Rectal smooth muscle tissue (tissue), 1 donor: Measurements from ENCODE around the gene OVOL2.
"Not testable (repeated sequence)": the region's sequence is repeated elsewhere in the genome, so short reads cannot be mapped to it uniquely, and the experiment has no call there.

Experiments used
- H3K27ac ChIP-seq: one replicate; pipeline ENCODE4 v1.7.0; 2013; ENCODE audit warnings: low read depth, low read length, inconsistent platforms
- H3K27me3 ChIP-seq: one replicate; pipeline ENCODE4 v1.7.0; 2013; ENCODE audit warnings: low read length; ENCODE audit not compliant: control insufficient read depth, insufficient read depth
- H3K36me3 ChIP-seq: one replicate; pipeline ENCODE4 v1.7.0; 2013; ENCODE audit warnings: low read length; ENCODE audit not compliant: control insufficient read depth, insufficient read depth
- H3K4me1 ChIP-seq: one replicate; pipeline ENCODE4 v1.7.0; 2013; ENCODE audit warnings: low read length; ENCODE audit not compliant: control insufficient read depth, insufficient read depth
- H3K4me3 ChIP-seq: one replicate; pipeline ENCODE4 v1.7.0; 2013; ENCODE audit warnings: low read length
- H3K9ac ChIP-seq: one replicate; pipeline ENCODE4 v1.7.0; 2013; ENCODE audit warnings: low read length

OVOL2 gene

DNA sequence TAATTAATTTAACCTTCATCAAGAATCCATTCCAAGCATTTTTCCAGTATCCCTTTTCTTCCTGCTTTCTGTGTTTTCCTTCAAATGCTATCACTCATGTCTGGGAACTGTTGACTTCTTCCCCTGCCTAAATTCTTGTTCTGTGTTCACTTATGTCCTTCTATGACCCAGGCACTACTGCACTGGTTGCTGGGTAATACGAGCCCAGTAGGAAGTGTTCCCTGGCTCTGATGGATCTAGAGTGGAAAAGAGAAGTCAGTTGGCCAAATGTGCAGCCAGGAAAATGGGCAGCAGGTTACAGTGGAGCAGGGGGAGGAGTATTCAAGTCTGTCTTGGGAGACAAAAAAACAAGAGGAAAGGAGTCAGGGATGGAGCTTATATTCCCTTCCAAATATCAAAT is 7.1 kb downstream of the OVOL2 start:
- Histone ChIP-seq H3K9ac (no peak overlapping the region), H3K4me3 (no peak overlapping the region), H3K36me3 (no peaks in the 10 kb centered on the region), H3K27me3 (peaks cover 7% of the 10 kb centered on the region), H3K4me1 (no peaks in the 10 kb centered on the region), H3K27ac (no peak overlapping the region)

DNA sequence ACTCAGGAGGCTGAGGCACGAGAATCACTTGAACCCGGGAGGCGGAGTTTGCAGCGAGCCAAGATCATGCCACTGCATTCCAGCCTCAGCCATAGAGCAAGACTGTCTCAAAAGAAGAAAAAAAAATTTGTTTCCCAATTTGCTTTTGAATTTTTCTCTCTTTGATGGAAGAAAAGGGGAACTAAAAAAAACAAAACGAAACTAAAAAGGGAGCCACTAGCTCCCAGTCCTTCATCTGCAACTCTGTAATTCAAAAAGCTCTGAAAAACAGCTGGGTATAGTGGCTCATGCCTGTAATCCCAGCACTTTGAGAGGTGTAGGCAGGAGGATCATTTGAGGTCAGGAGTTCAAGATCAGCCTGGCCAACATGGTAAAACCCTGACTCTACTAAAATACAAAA is 9.5 kb downstream of the OVOL2 start:
- Histone ChIP-seq H3K36me3 (no peaks in the 10 kb centered on the region), H3K4me1 (no peaks in the 10 kb centered on the region), H3K27me3 (no peaks in the 10 kb centered on the region), H3K4me3 (no peak overlapping the region), H3K9ac (no peak overlapping the region), H3K27ac (no peak overlapping the region)

- Histone ChIP-seq H3K9ac (no peak overlapping the region), H3K27me3 (no peaks in the 10 kb centered on the region), H3K4me3 (no peak overlapping the region), H3K36me3 (no peaks in the 10 kb centered on the region), H3K4me1 (no peaks in the 10 kb centered on the region), H3K27ac (no peak overlapping the region)
These were observed 11.2 kb downstream of the OVOL2 start for GRCh38 chr20:18046535-18046934.

- Histone ChIP-seq H3K36me3 (peaks cover 2% of the 10 kb centered on the region), H3K4me3 (no peak overlapping the region), H3K4me1 (no peaks in the 10 kb centered on the region), H3K27ac (no peak overlapping the region), H3K9ac (no peak overlapping the region), H3K27me3 (no peaks in the 10 kb centered on the region)
These were observed 15.5 kb downstream of the OVOL2 start for GRCh38 chr20:18042229-18042628.

- no peaks in the 10 kb centered on the region for H3K4me1 ChIP-seq
- peaks cover 2% of the 10 kb centered on the region for H3K36me3 ChIP-seq
- no peak overlapping the region for H3K4me3 ChIP-seq
- H3K27ac ChIP-seq: no peak overlapping the region
- H3K9ac ChIP-seq: no peak overlapping the region
- H3K27me3 ChIP-seq: no peaks in the 10 kb centered on the region
These were observed 16.3 kb downstream of the OVOL2 start for GRCh38 chr20:18041462-18041861.

GRCh38 chr20:18039063-18039462 is 18.7 kb downstream of the OVOL2 start:
- Histone ChIP-seq H3K4me3 (no peak overlapping the region), H3K27me3 (no peaks in the 10 kb centered on the region), H3K27ac (no peak overlapping the region), H3K4me1 (no peaks in the 10 kb centered on the region), H3K36me3 (peaks cover 2% of the 10 kb centered on the region), H3K9ac (no peak overlapping the region)

GRCh38 chr20:18034039-18034438 is 23.7 kb downstream of the OVOL2 start:
- Histone ChIP-seq H3K4me3 (no peak overlapping the region), H3K36me3 (peaks cover 2% of the 10 kb centered on the region), H3K4me1 (no peaks in the 10 kb centered on the region), H3K9ac (no peak overlapping the region), H3K27ac (no peak overlapping the region), H3K27me3 (no peaks in the 10 kb centered on the region)

- H3K9ac ChIP-seq: no peak overlapping the region
These were observed 24.5 kb downstream of the OVOL2 start for GRCh38 chr20:18032977-18033892.

GRCh38 chr20:18031888-18032509 is 25.7 kb downstream of the OVOL2 start:
- Histone ChIP-seq H3K27me3 (no peaks in the 10 kb centered on the region), H3K9ac (no peak overlapping the region), H3K4me3 (no peak overlapping the region), H3K36me3 (no peaks in the 10 kb centered on the region), H3K27ac (no peak overlapping the region), H3K4me1 (no peaks in the 10 kb centered on the region)

More at GRCh38 chr20:18032977-18033892, 24.5 kb downstream of the OVOL2 start:
- Histone ChIP-seq H3K27me3 (no peaks in the 10 kb centered on the region), H3K4me3 (no peak overlapping the region), H3K4me1 (no peaks in the 10 kb centered on the region), H3K36me3 (no peaks in the 10 kb centered on the region), H3K27ac (no peak overlapping the region)

GRCh38 chr20:18031050-18031449 is 26.7 kb downstream of the OVOL2 start:
- Histone ChIP-seq H3K9ac (no peak overlapping the region), H3K4me3 (no peak overlapping the region), H3K4me1 (no peaks in the 10 kb centered on the region), H3K36me3 (no peaks in the 10 kb centered on the region), H3K27ac (no peak overlapping the region), H3K27me3 (no peaks in the 10 kb centered on the region)

DNA sequence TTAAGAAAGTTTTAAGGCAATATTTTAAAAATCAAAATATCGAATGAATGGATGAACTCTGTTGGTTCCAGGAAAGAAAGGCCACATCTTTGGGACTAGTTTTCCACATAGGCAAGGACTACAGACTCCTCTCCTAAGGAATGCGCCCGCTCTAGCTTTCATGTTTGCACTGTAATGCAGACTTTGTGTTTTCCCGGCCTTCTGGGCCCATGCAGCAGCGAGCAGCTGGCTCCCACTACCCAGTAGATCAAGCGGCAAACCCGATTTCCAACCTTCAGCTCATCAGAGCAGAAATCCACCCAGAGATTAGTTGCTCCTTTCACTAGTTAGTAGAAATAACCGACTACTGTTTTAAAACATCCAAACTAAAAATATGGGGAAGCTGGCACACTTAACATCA is 27.7 kb downstream of the OVOL2 start:
- no peak overlapping the region for H3K9ac ChIP-seq
- H3K27me3 ChIP-seq: no peaks in the 10 kb centered on the region
- no peak overlapping the region for H3K4me3 ChIP-seq
- no peaks in the 10 kb centered on the region for H3K36me3 ChIP-seq
- H3K27ac ChIP-seq: no peak overlapping the region
- H3K4me1 ChIP-seq: no peaks in the 10 kb centered on the region

DNA sequence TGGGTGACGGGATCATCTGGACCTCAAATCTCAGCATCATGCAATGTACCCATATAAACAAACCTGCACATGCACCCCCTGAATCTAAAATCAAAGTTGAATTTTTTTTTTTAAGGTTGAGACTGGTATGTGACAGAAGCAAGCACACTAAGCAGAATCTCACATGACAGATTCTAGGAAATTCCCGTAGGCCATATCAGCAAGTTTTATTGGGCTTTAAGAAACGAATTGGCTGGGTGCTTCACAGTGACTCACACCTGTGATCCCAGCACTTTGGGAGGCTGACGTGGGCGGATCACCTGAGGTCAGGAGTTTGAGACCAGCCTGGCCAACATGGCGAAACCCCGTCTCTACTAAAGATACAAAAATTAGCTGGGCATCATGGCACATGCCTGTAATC is 30.7 kb downstream of the OVOL2 start:
- not testable (repeated sequence) for H3K4me3 ChIP-seq, H3K4me1 ChIP-seq, H3K27ac ChIP-seq, H3K36me3 ChIP-seq, H3K9ac ChIP-seq, H3K27me3 ChIP-seq
